HEK293T (cell line): ENCODE data around the gene ZBTB7B.

Source experiments
- BHLHE40 ChIP-seq: fragments of 450-650 bp; IDR thresholded peaks from 2 replicates; pipeline ENCODE4 v1.6.1; 2016; ENCODE audit warnings: mild to moderate bottlenecking, moderate library complexity, borderline replicate concordance
- CTBP1 ChIP-seq: fragments of 450-650 bp; IDR thresholded peaks from 2 replicates; pipeline ENCODE4 v1.6.1; 2016; ENCODE audit warnings: borderline replicate concordance
- FOXK2 ChIP-seq: fragments of 450-650 bp; IDR thresholded peaks from 2 replicates; pipeline ENCODE4 v1.6.1; 2016; ENCODE audit warnings: mild to moderate bottlenecking
- FOXM1 ChIP-seq: fragments of 450-650 bp; IDR thresholded peaks from 2 replicates; pipeline ENCODE4 v1.6.1; 2017; ENCODE audit warnings: mild to moderate bottlenecking, borderline replicate concordance
- HDGF ChIP-seq: fragments of 450-650 bp; IDR thresholded peaks from 2 replicates; pipeline ENCODE4 v1.6.1; 2017; ENCODE audit warnings: antibody characterized with exemption, borderline replicate concordance
- LEF1 ChIP-seq: fragments of 450-650 bp; IDR thresholded peaks from 2 replicates; pipeline ENCODE4 v1.6.1; 2017; ENCODE audit warnings: mild to moderate bottlenecking, borderline replicate concordance
- NFRKB ChIP-seq: fragments of 450-650 bp; IDR thresholded peaks from 2 replicates; pipeline ENCODE4 v1.6.1; 2016; ENCODE audit warnings: mild to moderate bottlenecking, moderate library complexity
- SP1 ChIP-seq: fragments of 450-650 bp; IDR thresholded peaks from 2 replicates; pipeline ENCODE4 v1.6.1; 2017
- SUZ12 ChIP-seq: fragments of 450-650 bp; IDR thresholded peaks from 2 replicates; pipeline ENCODE4 v1.6.1; 2016; ENCODE audit warnings: mild to moderate bottlenecking
- TARDBP ChIP-seq: fragments of 450-650 bp; IDR thresholded peaks from 2 replicates; pipeline ENCODE4 v1.6.1; 2016
- ZNF384 ChIP-seq: fragments of 450-650 bp; IDR thresholded peaks from 2 replicates; pipeline ENCODE4 v1.6.1; 2016
- TF ChIP-seq, protein P1 (sequence below): fragments of 450-650 bp; IDR thresholded peaks from 2 replicates; pipeline ENCODE4 v1.6.1; 2016

DNA sequence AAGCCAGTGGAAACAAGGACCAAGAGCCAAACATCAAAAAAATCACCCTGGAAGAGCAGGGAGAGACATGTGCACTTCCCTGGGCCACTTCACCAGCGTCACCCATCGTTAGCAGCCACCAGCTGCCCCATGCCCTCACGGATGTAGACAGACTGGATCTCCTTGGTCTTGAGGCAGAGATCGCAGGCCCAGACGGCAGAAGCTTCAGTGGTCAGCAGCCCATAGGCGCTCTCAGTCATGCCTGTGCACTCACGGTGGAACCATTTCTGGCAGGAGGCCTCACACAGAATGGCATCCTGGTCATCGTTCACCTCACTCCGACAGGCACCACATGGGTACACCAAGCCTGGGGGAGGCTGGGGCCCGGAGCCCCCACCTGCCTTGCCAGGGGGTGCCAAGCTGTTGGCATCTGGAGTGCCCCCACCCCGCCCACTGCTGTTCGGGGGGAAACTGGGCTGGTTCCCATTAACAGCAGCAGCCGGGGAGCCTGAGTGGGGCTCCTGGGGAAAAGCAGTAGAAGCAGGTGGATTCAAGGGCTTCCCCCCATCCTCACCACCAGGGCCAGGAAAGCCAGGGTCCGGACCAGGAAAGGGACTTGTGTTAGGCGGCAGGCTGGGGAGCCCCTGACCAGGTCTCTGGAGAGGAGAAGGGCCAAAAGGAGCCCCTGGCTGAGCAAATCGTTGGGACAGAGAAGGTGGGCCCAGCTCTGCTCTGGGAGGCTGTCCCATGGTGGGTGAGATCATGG lies 43.7 kb upstream of the ZBTB7B start:
- TF ChIP-seq SP1 (no peak), TARDBP (no peak), ZNF384 (no peak), FOXM1 (no peak), BHLHE40 (no peak), SUZ12 (no peak), CTBP1 (no peak), NFRKB (no peak), HDGF (no peak), LEF1 (no peak), FOXK2 (no peak)
- TF ChIP-seq, protein P1, sequence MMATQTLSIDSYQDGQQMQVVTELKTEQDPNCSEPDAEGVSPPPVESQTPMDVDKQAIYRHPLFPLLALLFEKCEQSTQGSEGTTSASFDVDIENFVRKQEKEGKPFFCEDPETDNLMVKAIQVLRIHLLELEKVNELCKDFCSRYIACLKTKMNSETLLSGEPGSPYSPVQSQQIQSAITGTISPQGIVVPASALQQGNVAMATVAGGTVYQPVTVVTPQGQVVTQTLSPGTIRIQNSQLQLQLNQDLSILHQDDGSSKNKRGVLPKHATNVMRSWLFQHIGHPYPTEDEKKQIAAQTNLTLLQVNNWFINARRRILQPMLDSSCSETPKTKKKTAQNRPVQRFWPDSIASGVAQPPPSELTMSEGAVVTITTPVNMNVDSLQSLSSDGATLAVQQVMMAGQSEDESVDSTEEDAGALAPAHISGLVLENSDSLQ: no peak
